GF-D8 (cell line): ENCODE results near the gene ZCCHC9.

Experiments
- DNase-seq: peaks from one replicate; lab custom pipeline; 2025; lab: John Stamatoyannopoulos, UW

Gene ZCCHC9

GRCh38 chr5:81359108-81359507 is 57.7 kb downstream of the ZCCHC9 start:
- DNase-seq, result no peak

- no peak for DNase-seq
Measured at GRCh38 chr5:81359881-81360280, 58.5 kb downstream of the ZCCHC9 start.

- no peak for DNase-seq
Measured at GRCh38 chr5:81360640-81361039, 59.3 kb downstream of the ZCCHC9 start.

- DNase-seq, result no peak
Measured at GRCh38 chr5:81361600-81361999, 60.2 kb downstream of the ZCCHC9 start.
